Measurements from ENCODE around the gene PTOV1. TPM values are rescaled to one million over a fixed set of nuclear protein-coding genes. Genes with fewer than 3 reads are reported as not detected.

PTOV1 gene
- total and polyA plus RNA-seq, 2 of the 13 experiments (the other 11 are each of a cell fraction or from before 2014, with no cell fraction given), result 63.5 to 68.5 TPM

DNA sequence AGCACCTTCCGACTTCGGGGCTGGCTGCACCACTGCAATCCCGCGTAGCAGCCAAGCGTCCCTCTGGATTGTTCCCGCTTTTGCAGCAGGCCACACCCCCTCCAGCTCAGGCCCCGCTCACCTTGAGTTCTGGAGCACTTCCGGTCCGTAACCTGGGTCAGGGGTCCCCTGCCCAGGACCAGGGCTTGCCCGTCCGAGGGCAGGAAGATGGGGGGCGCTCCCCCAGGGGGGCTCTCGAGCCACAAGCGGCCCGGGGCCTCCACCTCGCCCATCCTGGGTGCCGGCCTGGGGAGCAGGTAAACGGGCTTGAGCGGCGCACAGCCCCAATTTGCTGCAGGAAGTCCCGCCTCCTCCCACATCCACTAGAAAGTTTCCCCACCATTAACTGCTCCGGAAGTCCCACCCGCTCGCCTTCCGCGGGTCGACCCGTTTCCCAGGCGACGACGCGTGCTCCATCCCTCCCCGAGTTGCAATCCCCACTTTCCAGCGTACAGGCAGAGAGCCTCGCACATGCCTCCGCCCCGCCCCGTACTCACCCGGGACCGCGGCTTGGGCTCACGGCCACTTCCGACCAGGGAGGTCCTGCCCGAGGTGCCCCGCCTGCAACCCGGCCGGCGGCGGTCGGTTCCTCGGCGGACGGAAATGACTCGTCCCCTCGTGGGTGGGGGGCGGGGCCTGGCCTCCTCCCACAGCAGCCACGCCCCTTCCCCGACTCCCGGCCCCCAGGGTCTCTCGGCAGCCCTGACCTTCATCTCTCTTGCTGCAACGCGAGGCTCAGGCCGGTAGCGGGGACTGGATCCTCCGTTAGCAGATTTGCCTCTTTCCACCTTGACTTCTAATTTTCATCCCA, 16.2 kb downstream of the PTOV1 start, which contains the start of gene PNKP (continued):
- no peak for TF ChIP-seq GLMP (CRISPR knock-in tag; IDR thresholded peaks at IDR 0.05; ENCODE audit: borderline replicate concordance)
- no peak for TF ChIP-seq ZNF44 (CRISPR knock-in tag; IDR thresholded peaks at IDR 0.05)
- TF ChIP-seq EP300 (IDR thresholded peaks at IDR 0.05; ENCODE audit: low read depth in 2 of 2, low read length in 2 of 2), result peak; percentile 13 to 43; a peak in 1 of 4 replicates
- TF ChIP-seq EP300 (CRISPR knock-in tag; IDR thresholded peaks at IDR 0.05; ENCODE audit: borderline replicate concordance), result no peak
- TF ChIP-seq, protein P1, sequence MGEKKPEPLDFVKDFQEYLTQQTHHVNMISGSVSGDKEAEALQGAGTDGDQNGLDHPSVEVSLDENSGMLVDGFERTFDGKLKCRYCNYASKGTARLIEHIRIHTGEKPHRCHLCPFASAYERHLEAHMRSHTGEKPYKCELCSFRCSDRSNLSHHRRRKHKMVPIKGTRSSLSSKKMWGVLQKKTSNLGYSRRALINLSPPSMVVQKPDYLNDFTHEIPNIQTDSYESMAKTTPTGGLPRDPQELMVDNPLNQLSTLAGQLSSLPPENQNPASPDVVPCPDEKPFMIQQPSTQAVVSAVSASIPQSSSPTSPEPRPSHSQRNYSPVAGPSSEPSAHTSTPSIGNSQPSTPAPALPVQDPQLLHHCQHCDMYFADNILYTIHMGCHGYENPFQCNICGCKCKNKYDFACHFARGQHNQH (CRISPR knock-in tag; IDR thresholded peaks at IDR 0.05), result peak; percentile 41
- TF ChIP-seq CBFB (CRISPR knock-in tag; IDR thresholded peaks at IDR 0.05), result 0 out of 2 replicates have a peak, but pooled peaks have one; percentile 31
- no peak for TF ChIP-seq ZNF530 (CRISPR knock-in tag; IDR thresholded peaks at IDR 0.05; ENCODE audit: low read depth)
- 0 out of 2 replicates have a peak, but pooled peaks have one; percentile 37 for TF ChIP-seq TSC22D2 (CRISPR knock-in tag; IDR thresholded peaks at IDR 0.05; ENCODE audit: borderline replicate concordance)
- peak; percentile 97 for TF ChIP-seq SAP130 (CRISPR knock-in tag; IDR thresholded peaks at IDR 0.05; ENCODE audit: low read depth)
- TF ChIP-seq MLLT10 (CRISPR knock-in tag; IDR thresholded peaks at IDR 0.05), result no peak
- peak; percentile 81 for TF ChIP-seq ELF1 (CRISPR knock-in tag; IDR thresholded peaks at IDR 0.05)
- TF ChIP-seq ATRX (CRISPR knock-in tag; IDR thresholded peaks at IDR 0.05; ENCODE audit: borderline replicate concordance), result no peak
- no peak for TF ChIP-seq ZBTB8A (CRISPR knock-in tag; IDR thresholded peaks at IDR 0.05; ENCODE audit: borderline replicate concordance, low read depth)
- TF ChIP-seq SRSF4 (IDR thresholded peaks at IDR 0.05; ENCODE audit: low read depth, low read length, poor library complexity, severe bottlenecking), result no peak
- peak; percentile 48; the same call in 1 of the 2 replicates for TF ChIP-seq FOSL2 (CRISPR knock-in tag; IDR thresholded peaks at IDR 0.05)
- TF ChIP-seq RFXANK (CRISPR knock-in tag; IDR thresholded peaks at IDR 0.05), result no peak; the same call in 1 of the 2 replicates
- TF ChIP-seq, protein P2, sequence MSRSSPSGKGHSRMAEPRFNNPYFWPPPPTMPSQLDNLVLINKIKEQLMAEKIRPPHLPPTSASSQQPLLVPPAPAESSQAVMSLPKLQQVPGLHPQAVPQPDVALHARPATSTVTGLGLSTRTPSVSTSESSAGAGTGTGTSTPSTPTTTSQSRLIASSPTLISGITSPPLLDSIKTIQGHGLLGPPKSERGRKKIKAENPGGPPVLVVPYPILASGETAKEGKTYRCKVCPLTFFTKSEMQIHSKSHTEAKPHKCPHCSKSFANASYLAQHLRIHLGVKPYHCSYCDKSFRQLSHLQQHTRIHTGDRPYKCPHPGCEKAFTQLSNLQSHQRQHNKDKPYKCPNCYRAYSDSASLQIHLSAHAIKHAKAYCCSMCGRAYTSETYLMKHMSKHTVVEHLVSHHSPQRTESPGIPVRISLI (CRISPR knock-in tag; IDR thresholded peaks at IDR 0.05; ENCODE audit: borderline replicate concordance), result no peak
- TF ChIP-seq, protein P3, sequence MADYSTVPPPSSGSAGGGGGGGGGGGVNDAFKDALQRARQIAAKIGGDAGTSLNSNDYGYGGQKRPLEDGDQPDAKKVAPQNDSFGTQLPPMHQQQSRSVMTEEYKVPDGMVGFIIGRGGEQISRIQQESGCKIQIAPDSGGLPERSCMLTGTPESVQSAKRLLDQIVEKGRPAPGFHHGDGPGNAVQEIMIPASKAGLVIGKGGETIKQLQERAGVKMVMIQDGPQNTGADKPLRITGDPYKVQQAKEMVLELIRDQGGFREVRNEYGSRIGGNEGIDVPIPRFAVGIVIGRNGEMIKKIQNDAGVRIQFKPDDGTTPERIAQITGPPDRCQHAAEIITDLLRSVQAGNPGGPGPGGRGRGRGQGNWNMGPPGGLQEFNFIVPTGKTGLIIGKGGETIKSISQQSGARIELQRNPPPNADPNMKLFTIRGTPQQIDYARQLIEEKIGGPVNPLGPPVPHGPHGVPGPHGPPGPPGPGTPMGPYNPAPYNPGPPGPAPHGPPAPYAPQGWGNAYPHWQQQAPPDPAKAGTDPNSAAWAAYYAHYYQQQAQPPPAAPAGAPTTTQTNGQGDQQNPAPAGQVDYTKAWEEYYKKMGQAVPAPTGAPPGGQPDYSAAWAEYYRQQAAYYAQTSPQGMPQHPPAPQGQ (CRISPR knock-in tag; IDR thresholded peaks at IDR 0.05; ENCODE audit: borderline replicate concordance), result 0 out of 2 replicates have a peak, but pooled peaks have one; percentile 28
- TF ChIP-seq ISL2 (CRISPR knock-in tag; IDR thresholded peaks at IDR 0.05), result 0 out of 2 replicates have a peak, but pooled peaks have one; percentile 8
- no peak for TF ChIP-seq ESRRA (CRISPR knock-in tag; IDR thresholded peaks at IDR 0.05; ENCODE audit: low read depth)
- TF ChIP-seq ZNF850 (CRISPR knock-in tag; conservative IDR thresholded peaks at IDR 0.05), result 0 out of 2 replicates have a peak, but pooled peaks have one; percentile 17
- TF ChIP-seq PRPF4 (IDR thresholded peaks at IDR 0.05; ENCODE audit: low read depth, low read length, poor library complexity, severe bottlenecking), result no peak
- TF ChIP-seq KLF15 (CRISPR knock-in tag; IDR thresholded peaks at IDR 0.05; ENCODE audit: borderline replicate concordance), result 0 out of 2 replicates have a peak, but pooled peaks have one; percentile 19

All from HepG2 (cell line).